ENCODE data around the gene DISP3.

GRCh38 chr1:11432526-11432925, 46.4 kb upstream of the DISP3 start:
- no peak for TF ChIP-seq CTCF (IDR thresholded peaks at IDR 0.05)
- no peak for TF ChIP-seq POLR2AphosphoS5 (IDR thresholded peaks at IDR 0.05; ENCODE audit: low read depth, low read length)
- no peak for TF ChIP-seq SIN3A (IDR thresholded peaks at IDR 0.05; ENCODE audit: borderline replicate concordance, insufficient read depth, low read depth, low read length)
- TF ChIP-seq, protein P1, sequence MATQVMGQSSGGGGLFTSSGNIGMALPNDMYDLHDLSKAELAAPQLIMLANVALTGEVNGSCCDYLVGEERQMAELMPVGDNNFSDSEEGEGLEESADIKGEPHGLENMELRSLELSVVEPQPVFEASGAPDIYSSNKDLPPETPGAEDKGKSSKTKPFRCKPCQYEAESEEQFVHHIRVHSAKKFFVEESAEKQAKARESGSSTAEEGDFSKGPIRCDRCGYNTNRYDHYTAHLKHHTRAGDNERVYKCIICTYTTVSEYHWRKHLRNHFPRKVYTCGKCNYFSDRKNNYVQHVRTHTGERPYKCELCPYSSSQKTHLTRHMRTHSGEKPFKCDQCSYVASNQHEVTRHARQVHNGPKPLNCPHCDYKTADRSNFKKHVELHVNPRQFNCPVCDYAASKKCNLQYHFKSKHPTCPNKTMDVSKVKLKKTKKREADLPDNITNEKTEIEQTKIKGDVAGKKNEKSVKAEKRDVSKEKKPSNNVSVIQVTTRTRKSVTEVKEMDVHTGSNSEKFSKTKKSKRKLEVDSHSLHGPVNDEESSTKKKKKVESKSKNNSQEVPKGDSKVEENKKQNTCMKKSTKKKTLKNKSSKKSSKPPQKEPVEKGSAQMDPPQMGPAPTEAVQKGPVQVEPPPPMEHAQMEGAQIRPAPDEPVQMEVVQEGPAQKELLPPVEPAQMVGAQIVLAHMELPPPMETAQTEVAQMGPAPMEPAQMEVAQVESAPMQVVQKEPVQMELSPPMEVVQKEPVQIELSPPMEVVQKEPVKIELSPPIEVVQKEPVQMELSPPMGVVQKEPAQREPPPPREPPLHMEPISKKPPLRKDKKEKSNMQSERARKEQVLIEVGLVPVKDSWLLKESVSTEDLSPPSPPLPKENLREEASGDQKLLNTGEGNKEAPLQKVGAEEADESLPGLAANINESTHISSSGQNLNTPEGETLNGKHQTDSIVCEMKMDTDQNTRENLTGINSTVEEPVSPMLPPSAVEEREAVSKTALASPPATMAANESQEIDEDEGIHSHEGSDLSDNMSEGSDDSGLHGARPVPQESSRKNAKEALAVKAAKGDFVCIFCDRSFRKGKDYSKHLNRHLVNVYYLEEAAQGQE (IDR thresholded peaks at IDR 0.05; ENCODE audit: insufficient read depth in 1 of 2, low read depth in 2 of 2, low read length in 1 of 2), result no peak
